IPS DF 6.9 (cell line): ENCODE results near the gene DCTN2.

ENCODE experiments used
- DNase-seq: peaks from one replicate; pipeline ENCODE4 v3.0.0-alpha.2; 2013; ENCODE audit warnings: low read depth, low spot score
- H3K27ac ChIP-seq: one replicate; pipeline ENCODE4 v1.5.1; 2013; ENCODE audit warnings: low read length, control low read depth
- H3K27me3 ChIP-seq: 2 replicates; pipeline ENCODE4 v1.6.1; 2013; ENCODE audit warnings: mild to moderate bottlenecking, low read length; ENCODE audit not compliant: control insufficient read depth, insufficient read depth
- H3K36me3 ChIP-seq: 2 replicates; pipeline ENCODE4 v1.6.1; 2013; ENCODE audit warnings: low read length; ENCODE audit not compliant: control insufficient read depth, insufficient read depth
- H3K4me1 ChIP-seq: 2 replicates; pipeline ENCODE4 v1.6.1; 2013; ENCODE audit warnings: low read length; ENCODE audit not compliant: control insufficient read depth, insufficient read depth
- H3K4me3 ChIP-seq: 2 replicates; pipeline ENCODE4 v1.5.1; 2013; ENCODE audit warnings: mild to moderate bottlenecking, low read length
- H3K9me3 ChIP-seq: 2 replicates; pipeline ENCODE4 v1.6.1; 2013; ENCODE audit warnings: low read length, inconsistent platforms; ENCODE audit not compliant: control insufficient read depth, insufficient read depth
- WGBS: extraction: QIAGEN DNeasy Blood & Tissue Kit; methylation state at CpG from one replicate; pipeline ENCODE4 v1.1.7; 2013; ENCODE audit warnings: mixed read lengths, missing lambda C conversion rate; ENCODE audit not compliant: insufficient read length, insufficient coverage; 5-methylcytosine and 5-hydroxymethylcytosine counted together

The DCTN2 gene

GRCh38 chr12:57549909-57550640 lies 3.1 kb upstream of the DCTN2 start, which contains the start of gene KIF5A:
KIF5A (plus strand) TSS chr12:57550044; CDS start chr12:57550272, 228 bp downstream.
- H3K4me1 ChIP-seq: peaks cover 6% of the 10 kb centered on the region; the same call in 1 of the 2 replicates
- no peaks in the 10 kb centered on the region for H3K27me3 ChIP-seq
- H3K4me3 ChIP-seq: peak within 1 kb of the TSS; percentile 93
- H3K36me3 ChIP-seq: no peaks in the 10 kb centered on the region
- WGBS: no CpG with 5 or more reads among the region's 52 CpGs
- no peak for DNase-seq
- no peaks in the 10 kb centered on the region for H3K9me3 ChIP-seq
- no peak within 1 kb of the TSS for H3K27ac ChIP-seq

- no peaks in the 10 kb centered on the region for H3K36me3 ChIP-seq
- H3K4me1 ChIP-seq: peaks cover 6% of the 10 kb centered on the region; the same call in 1 of the 2 replicates
- peak overlapping the region; percentile 93; the same call in 1 of the 2 replicates for H3K4me3 ChIP-seq
These were observed 2.4 kb upstream of the DCTN2 start for GRCh38 chr12:57549203-57549908.

GRCh38 chr12:57548488-57548887 lies 1.5 kb upstream of the DCTN2 start:
- DNase-seq: no peak
- Histone ChIP-seq H3K27ac (no peak overlapping the region), H3K4me1 (peaks cover 6% of the 10 kb centered on the region; the same call in 1 of the 2 replicates), H3K27me3 (no peaks in the 10 kb centered on the region), H3K36me3 (no peaks in the 10 kb centered on the region), H3K9me3 (no peaks in the 10 kb centered on the region), H3K4me3 (no peak overlapping the region)
- no CpG with 5 or more reads among the region's 2 CpGs for WGBS

More at GRCh38 chr12:57549203-57549908, 2.4 kb upstream of the DCTN2 start:
- no peak overlapping the region for H3K27ac ChIP-seq
- H3K9me3 ChIP-seq: no peaks in the 10 kb centered on the region
- H3K27me3 ChIP-seq: no peaks in the 10 kb centered on the region
- no CpG with 5 or more reads among the region's 13 CpGs for WGBS
- DNase-seq: no peak

GRCh38 chr12:57548013-57548315 lies 972 bp upstream of the DCTN2 start:
- H3K36me3 ChIP-seq: no peaks in the 10 kb centered on the region
- H3K9me3 ChIP-seq: no peaks in the 10 kb centered on the region
- 100% methylated on average over 2 of the region's 2 CpGs for WGBS

DNA sequence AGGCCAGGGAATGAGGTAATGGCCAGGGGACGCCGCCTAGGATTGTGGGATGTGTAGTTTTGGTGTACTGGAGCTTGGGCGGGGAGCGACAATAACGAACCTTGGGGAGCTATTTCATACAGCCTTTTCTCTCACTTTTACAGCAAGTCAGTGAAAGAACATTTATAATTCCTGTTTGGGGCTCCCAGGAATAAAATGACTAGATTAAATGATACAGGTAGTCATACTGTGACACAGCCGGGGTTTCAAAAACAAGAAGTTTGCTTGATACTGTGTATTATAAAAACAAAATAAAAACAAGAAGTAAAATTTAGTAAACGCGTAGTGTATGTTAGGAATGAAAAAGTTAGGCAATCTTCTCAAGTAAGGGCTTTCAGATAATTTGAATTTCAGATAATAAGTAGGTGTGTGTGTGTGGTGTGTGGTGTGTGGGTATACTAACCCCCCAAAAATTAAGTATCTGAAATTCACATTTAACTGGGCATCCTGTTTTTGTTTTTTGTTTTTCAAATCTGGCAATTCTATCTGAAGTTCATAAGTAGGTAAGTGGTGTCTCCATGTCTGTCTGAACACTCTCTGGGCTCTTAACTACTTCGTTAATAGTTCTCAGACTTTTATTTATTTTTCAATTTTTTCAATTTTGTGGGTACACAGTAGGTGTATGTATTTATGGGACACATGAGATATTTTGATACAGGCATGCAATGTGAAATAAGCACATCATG lies 458 bp upstream of the DCTN2 start:
- H3K27me3 ChIP-seq: no peaks in the 10 kb centered on the region
- H3K4me1 ChIP-seq: peaks cover 6% of the 10 kb centered on the region; the same call in 1 of the 2 replicates
- no peak overlapping the region; the same call in 1 of the 2 replicates for H3K4me3 ChIP-seq
- no peak for DNase-seq
- no peaks in the 10 kb centered on the region for H3K36me3 ChIP-seq
- H3K9me3 ChIP-seq: no peaks in the 10 kb centered on the region
- H3K27ac ChIP-seq: no peak overlapping the region
- 100% methylated on average over 2 of the region's 9 CpGs for WGBS

More at GRCh38 chr12:57548013-57548315, 972 bp upstream of the DCTN2 start:
- no peaks in the 10 kb centered on the region for H3K27me3 ChIP-seq
- H3K27ac ChIP-seq: no peak overlapping the region
- peaks cover 6% of the 10 kb centered on the region; the same call in 1 of the 2 replicates for H3K4me1 ChIP-seq
- DNase-seq: no peak
- no peak overlapping the region for H3K4me3 ChIP-seq

DNA sequence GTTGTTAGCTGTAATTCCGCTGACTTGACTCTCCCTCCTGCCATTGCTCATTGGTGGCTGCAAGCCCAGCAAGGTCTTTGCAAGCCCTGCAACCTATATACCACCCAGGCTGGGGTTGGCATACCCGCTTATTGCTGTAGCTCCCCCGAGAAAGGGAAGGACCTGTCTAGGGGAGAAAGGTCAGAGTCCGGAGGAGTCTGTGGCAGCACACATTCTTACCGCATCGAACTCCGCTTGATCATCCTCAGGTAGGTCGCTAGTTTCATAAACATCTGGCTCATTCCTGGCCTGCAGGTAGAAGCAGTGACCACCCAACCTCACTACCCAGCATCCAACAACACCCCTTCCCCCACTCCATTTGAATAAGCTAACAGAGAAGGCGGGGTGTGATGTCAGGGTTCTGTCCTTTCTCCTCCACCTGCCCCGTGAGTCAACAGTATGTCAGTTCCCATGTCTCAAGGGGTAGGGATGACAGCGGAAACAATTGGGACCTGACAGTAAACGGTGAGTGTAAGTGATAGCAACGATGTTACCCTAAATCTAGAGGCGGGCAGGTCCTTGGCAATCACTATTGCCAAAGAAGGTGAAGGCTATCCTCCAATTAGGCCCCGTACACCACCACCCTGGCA lies 1.1 kb downstream of the DCTN2 start:
- H3K27ac ChIP-seq: no peak overlapping the region
- H3K36me3 ChIP-seq: no peaks in the 10 kb centered on the region
- no peak for DNase-seq
- no peaks in the 10 kb centered on the region for H3K27me3 ChIP-seq
- H3K4me1 ChIP-seq: peaks cover 6% of the 10 kb centered on the region; the same call in 1 of the 2 replicates
- H3K4me3 ChIP-seq: peak overlapping the region; percentile 95; the same call in 1 of the 2 replicates
- WGBS: no CpG with 5 or more reads among the region's 15 CpGs
- no peaks in the 10 kb centered on the region for H3K9me3 ChIP-seq

DNA sequence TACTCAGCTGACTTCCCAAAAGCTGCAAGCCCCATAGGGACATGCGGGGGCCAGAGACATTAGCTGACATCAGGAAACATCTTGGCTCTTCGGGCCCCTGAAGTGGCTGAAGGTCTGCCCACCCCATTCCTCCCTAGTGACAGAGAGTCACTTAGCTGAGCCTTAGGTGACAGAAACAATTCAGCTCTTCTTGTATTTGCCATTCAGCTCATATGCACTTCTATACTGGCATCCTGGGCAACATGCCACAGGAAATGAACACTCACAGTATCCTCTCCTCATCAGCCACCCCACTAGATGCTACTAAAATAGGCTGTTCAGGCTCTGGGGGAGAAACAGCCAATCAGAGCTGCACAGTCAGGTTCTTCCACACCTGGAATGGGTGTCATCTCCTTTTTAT lies 3.4 kb downstream of the DCTN2 start:
- H3K4me1 ChIP-seq: peaks cover 4% of the 10 kb centered on the region; the same call in 1 of the 2 replicates
- H3K4me3 ChIP-seq: no peak overlapping the region
- no peaks in the 10 kb centered on the region for H3K36me3 ChIP-seq
- no peaks in the 10 kb centered on the region for H3K9me3 ChIP-seq
- no peak for DNase-seq
- no CpG with 5 or more reads among the region's 2 CpGs for WGBS
- H3K27me3 ChIP-seq: no peaks in the 10 kb centered on the region
- H3K27ac ChIP-seq: no peak overlapping the region

- no peak for DNase-seq
- Histone ChIP-seq H3K27ac (no peak overlapping the region), H3K27me3 (no peaks in the 10 kb centered on the region), H3K36me3 (no peaks in the 10 kb centered on the region), H3K4me1 (peaks cover 4% of the 10 kb centered on the region; the same call in 1 of the 2 replicates), H3K9me3 (no peaks in the 10 kb centered on the region), H3K4me3 (no peak overlapping the region)
- no CpG with 5 or more reads among the region's 2 CpGs for WGBS
These were observed 5.3 kb downstream of the DCTN2 start for GRCh38 chr12:57541717-57542116.

- DNase-seq: no peak
- Histone ChIP-seq H3K27ac (no peak overlapping the region), H3K4me3 (no peak overlapping the region), H3K27me3 (no peaks in the 10 kb centered on the region), H3K4me1 (peaks cover under 1% of the 10 kb centered on the region; the same call in 1 of the 2 replicates), H3K36me3 (no peaks in the 10 kb centered on the region), H3K9me3 (no peaks in the 10 kb centered on the region)
- no CpG with 5 or more reads among the region's 2 CpGs for WGBS
These were observed 6.0 kb downstream of the DCTN2 start for GRCh38 chr12:57541001-57541400.
